Neural cell (in vitro differentiated cells): ENCODE results near the gene TP53I11. TPM values are rescaled to one million over a fixed set of nuclear protein-coding genes. Genes with fewer than 3 reads are reported as not detected.
A peak's percentile ranks its signal among the peaks of the same experiment; 100 is the strongest.

Experiments
- H2AFZ ChIP-seq: fragments of 200-600, 300-800 bp; sonication (generic), shearing (Covaris generic); 2 replicates; pipeline ENCODE4 v1.6.0; 2014; ENCODE audit warnings: low read depth, mild to moderate bottlenecking, antibody characterized with exemption, low read length, moderate library complexity
- H3F3A ChIP-seq: fragments of 200-600 bp; shearing (Covaris generic); 2 replicates; pipeline ENCODE4 v1.6.1; 2016; ENCODE audit warnings: mild to moderate bottlenecking, moderate library complexity, mixed read lengths, antibody characterized with exemption, low read length; ENCODE audit not compliant: insufficient read depth, poor library complexity, severe bottlenecking
- H3K27ac ChIP-seq: fragments of 200-600, 300-800 bp; sonication (generic), shearing (Covaris generic); 2 replicates; pipeline ENCODE4 v1.5.1; 2014; ENCODE audit warnings: mild to moderate bottlenecking, low read length, moderate library complexity
- H3K27me3 ChIP-seq: fragments of 300-800, 200-600 bp; sonication (generic), shearing (Covaris generic); 2 replicates; pipeline ENCODE4 v1.6.0; 2014; ENCODE audit warnings: mild to moderate bottlenecking, low read depth, low read length, moderate library complexity; ENCODE audit not compliant: insufficient read depth
- H3K36me3 ChIP-seq: fragments of 300-800, 200-600 bp; sonication (generic), shearing (Covaris generic); 2 replicates; pipeline ENCODE4 v1.5.1; 2014; ENCODE audit warnings: mild to moderate bottlenecking, antibody characterized with exemption, low read length, moderate library complexity; ENCODE audit not compliant: insufficient read depth
- H3K4me2 ChIP-seq: fragments of 300-800, 200-600 bp; sonication (generic), shearing (Covaris generic); 2 replicates; pipeline ENCODE4 v1.6.0; 2014; ENCODE audit warnings: mild to moderate bottlenecking, low read length
- H3K4me3 ChIP-seq: fragments of 300-800, 200-600 bp; sonication (generic), shearing (Covaris generic); 2 replicates; pipeline ENCODE4 v1.5.1; 2014; ENCODE audit warnings: mild to moderate bottlenecking, low read length, moderate library complexity
- H3K79me2 ChIP-seq: fragments of 200-600 bp; shearing (Covaris generic); replicated peaks from 2 replicates; pipeline ENCODE4 v1.6.0; 2014; ENCODE audit warnings: mild to moderate bottlenecking, low read length, moderate library complexity; ENCODE audit not compliant: insufficient read depth
- H3K9ac ChIP-seq: fragments of 300-800, 200-600 bp; sonication (generic), shearing (Covaris generic); 2 replicates; pipeline ENCODE4 v1.6.1; 2016; ENCODE audit warnings: mild to moderate bottlenecking, low read length, mixed read lengths
- H3K9me2 ChIP-seq: fragments of 200-600 bp; shearing (Covaris generic); 2 replicates; pipeline ENCODE4 v1.6.1; 2016; ENCODE audit warnings: mild to moderate bottlenecking, low read length, mixed read lengths; ENCODE audit not compliant: insufficient read depth
- H3K9me3 ChIP-seq: fragments of 200-600, 300-800 bp; sonication (generic), shearing (Covaris generic); 2 replicates; pipeline ENCODE4 v1.6.1; 2016; ENCODE audit warnings: mild to moderate bottlenecking, mixed run types, low read length, moderate library complexity, mixed read lengths
- H4K20me1 ChIP-seq: fragments of 200-600 bp; shearing (Covaris generic); 2 replicates; pipeline ENCODE4 v1.6.1; 2016; ENCODE audit warnings: mild to moderate bottlenecking, mixed run types; ENCODE audit not compliant: insufficient read depth
- CTCF ChIP-seq: fragments of 450-650 bp; IDR thresholded peaks from 2 replicates; pipeline ENCODE4 v1.5.1; 2014; ENCODE audit warnings: antibody characterized with exemption, mild to moderate bottlenecking, moderate library complexity; ENCODE audit not compliant: poor library complexity, severe bottlenecking
- EP300 ChIP-seq: fragments of 450-650 bp; conservative IDR thresholded peaks from 2 replicates; pipeline ENCODE4 v1.6.1; 2014; ENCODE audit warnings: antibody characterized with exemption, mild to moderate bottlenecking, moderate library complexity; ENCODE audit not compliant: poor library complexity, severe bottlenecking
- EZH2 ChIP-seq: fragments of 200-600, 300-800 bp; shearing (Covaris generic), sonication (generic); IDR thresholded peaks from 2 replicates; pipeline ENCODE4 v1.6.1; 2014; ENCODE audit warnings: antibody characterized with exemption, low read length, borderline replicate concordance, mild to moderate bottlenecking; ENCODE audit not compliant: insufficient read depth, poor library complexity, severe bottlenecking
- MXI1 ChIP-seq: fragments of 450-650 bp; conservative IDR thresholded peaks from 2 replicates; pipeline ENCODE4 v1.6.1; 2014; ENCODE audit warnings: antibody characterized with exemption, mild to moderate bottlenecking; ENCODE audit not compliant: poor library complexity, severe bottlenecking
- POLR2AphosphoS5 ChIP-seq: IDR thresholded peaks from 2 replicates; pipeline ENCODE4 v1.6.1; 2012
- RAD21 ChIP-seq: fragments of 450-650 bp; conservative IDR thresholded peaks from 2 replicates; pipeline ENCODE4 v1.6.1; 2014; ENCODE audit warnings: antibody characterized with exemption, mild to moderate bottlenecking, moderate library complexity
- REST ChIP-seq: IDR thresholded peaks from 2 replicates; pipeline ENCODE4 v1.6.1; 2012; ENCODE audit warnings: borderline replicate concordance
- SMC3 ChIP-seq: fragments of 450-650 bp; conservative IDR thresholded peaks from 2 replicates; pipeline ENCODE4 v1.6.1; 2014; ENCODE audit warnings: antibody characterized with exemption, mild to moderate bottlenecking, moderate library complexity; ENCODE audit not compliant: poor library complexity
- TAF1 ChIP-seq: IDR thresholded peaks from 2 replicates; pipeline ENCODE4 v1.6.1; 2012; ENCODE audit warnings: low read depth
- polyA plus RNA-seq: library from polyadenylated mRNA; depleted of rRNA; stranded (reverse); fragments of >200 nt; gene quantifications from 2 replicates; pipeline ENCODE4 v1.2.3, GENCODE V29; 2014

Gene TP53I11
- polyA plus RNA-seq, 1 donor from 2014 or later: 30.0 TPM

- Histone ChIP-seq H3K27me3 (no peaks in the 10 kb centered on the region), H3K9me2 (no peaks in the 10 kb centered on the region), H3K9ac (no peak overlapping the region), H3K79me2 (no peaks in the 10 kb centered on the region), H3K36me3 (no peaks in the 10 kb centered on the region), H3K4me3 (no peak overlapping the region), H2AFZ (no peak overlapping the region), H3K9me3 (no peaks in the 10 kb centered on the region), H3K4me2 (no peak overlapping the region), H4K20me1 (no peaks in the 10 kb centered on the region), H3F3A (no peaks in the 10 kb centered on the region), H3K27ac (no peak overlapping the region)
- TF ChIP-seq SMC3: peak; percentile 97
- no peak for TF ChIP-seq REST
- TF ChIP-seq POLR2AphosphoS5: no peak
- TF ChIP-seq MXI1: no peak
- TF ChIP-seq EZH2: no peak
- peak; percentile 96 for TF ChIP-seq RAD21
- TF ChIP-seq TAF1: no peak
- peak; percentile 89 for TF ChIP-seq CTCF
- no peak for TF ChIP-seq EP300
Measured at GRCh38 chr11:44893846-44894617, 56.7 kb downstream of the TP53I11 start.

GRCh38 chr11:44893308-44893822, 57.3 kb downstream of the TP53I11 start:
- Histone ChIP-seq H3K9me3 (no peaks in the 10 kb centered on the region), H3K9ac (no peak overlapping the region), H3K4me2 (no peak overlapping the region), H3F3A (no peaks in the 10 kb centered on the region), H3K9me2 (no peaks in the 10 kb centered on the region), H3K27ac (no peak overlapping the region), H4K20me1 (no peaks in the 10 kb centered on the region), H2AFZ (no peak overlapping the region), H3K4me3 (no peak overlapping the region), H3K36me3 (no peaks in the 10 kb centered on the region), H3K27me3 (no peaks in the 10 kb centered on the region), H3K79me2 (no peaks in the 10 kb centered on the region)
- TF ChIP-seq SMC3 (no peak), EP300 (no peak), MXI1 (no peak), REST (no peak), POLR2AphosphoS5 (no peak), CTCF (no peak), EZH2 (no peak), TAF1 (no peak), RAD21 (no peak)
